WTC11 (cell line): ENCODE measurements around the gene INKA1. TPM values are rescaled to one million over a fixed set of nuclear protein-coding genes. Genes with fewer than 3 reads are reported as not detected.
"Not testable (repeated sequence)": the region's sequence is repeated elsewhere in the genome, so short reads cannot be mapped to it uniquely, and the experiment has no call there.

Source experiments
- ATAC-seq: fragments of 200-7000 bp; cut with Tn5 transposase; 2 replicates; pipeline ENCODE4 v1.10.0; 2021; ENCODE audit warnings: mild to moderate bottlenecking, moderate library complexity
- CTCF ChIA-PET: fragments of 300-600 bp; sonication (Branson Sonifier 250); formaldehyde crosslinking; loops from one replicate; lab custom pipeline; 2021; ENCODE audit warnings: antibody characterized with exemption; lab: Charles Lee
- POLR2A ChIA-PET: fragments of 350-600 bp; sonication (Branson Sonifier 250); formaldehyde crosslinking; loops from one replicate; lab custom pipeline; 2021; ENCODE audit warnings: antibody characterized with exemption; lab: Charles Lee
- DNase-seq: peaks from one replicate; pipeline ENCODE4 v3.0.0; 2021; ENCODE audit warnings: low spot score
- H3K27ac Mint-ChIP-seq: 2 replicates; pipeline ENCODE4 v1.8.0; 2021; ENCODE audit warnings: mixed read lengths
- H3K27me3 Mint-ChIP-seq: 2 replicates; pipeline ENCODE4 v1.8.0; 2021; ENCODE audit warnings: low read depth, mild to moderate bottlenecking, moderate library complexity, mixed read lengths
- H3K36me3 Mint-ChIP-seq: 2 replicates; pipeline ENCODE4 v1.8.0; 2021; ENCODE audit warnings: mixed read lengths
- H3K4me1 Mint-ChIP-seq: 2 replicates; pipeline ENCODE4 v1.8.0; 2022; ENCODE audit warnings: mixed read lengths
- H3K4me3 Mint-ChIP-seq: 2 replicates; pipeline ENCODE4 v1.8.0; 2021; ENCODE audit warnings: mild to moderate bottlenecking, moderate library complexity, mixed read lengths
- H3K9me3 Mint-ChIP-seq: 2 replicates; pipeline ENCODE4 v1.8.0; 2021; ENCODE audit warnings: mixed read lengths
- CBFB ChIP-seq: sonication (generic); formaldehyde crosslinking; IDR thresholded peaks from 2 replicates; pipeline ENCODE4 v1.8.1; 2022; ENCODE audit warnings: mild to moderate bottlenecking, low read depth, missing genetic modification reagents
- CREM ChIP-seq: sonication (generic); formaldehyde crosslinking; IDR thresholded peaks from 2 replicates; pipeline ENCODE4 v1.8.1; 2022; ENCODE audit warnings: mild to moderate bottlenecking, missing genetic modification reagents, moderate library complexity
- ETV6 ChIP-seq: sonication (generic); formaldehyde crosslinking; IDR thresholded peaks from 2 replicates; pipeline ENCODE4 v1.8.1; 2022; ENCODE audit warnings: mild to moderate bottlenecking, missing genetic modification reagents
- GABPB1 ChIP-seq: sonication (generic); formaldehyde crosslinking; IDR thresholded peaks from 2 replicates; pipeline ENCODE4 v1.8.1; 2023; ENCODE audit warnings: mild to moderate bottlenecking, missing genetic modification reagents
- JAZF1 ChIP-seq: fragments of 250-450 bp; sonication (Bioruptor Pico); IDR thresholded peaks from 2 replicates; pipeline ENCODE4 v1.9.0; 2021; ENCODE audit warnings: moderate library complexity, mild to moderate bottlenecking, inconsistent platforms
- KAT7 ChIP-seq: sonication (generic); formaldehyde crosslinking; IDR thresholded peaks from 2 replicates; pipeline ENCODE4 v1.8.1; 2023; ENCODE audit warnings: missing genetic modification reagents, mild to moderate bottlenecking, borderline replicate concordance
- MXD4 ChIP-seq: fragments of 250-450 bp; sonication (Bioruptor Pico); IDR thresholded peaks from 2 replicates; pipeline ENCODE4 v1.8.0; 2021; ENCODE audit warnings: mild to moderate bottlenecking, moderate library complexity, borderline replicate concordance
- NFATC4 ChIP-seq: fragments of 250-450 bp; sonication (Bioruptor Pico); IDR thresholded peaks from 2 replicates; pipeline ENCODE4 v1.9.0; 2021; ENCODE audit warnings: mild to moderate bottlenecking
- SMAD4 ChIP-seq: sonication (generic); formaldehyde crosslinking; IDR thresholded peaks from 2 replicates; pipeline ENCODE4 v1.8.0; 2022; ENCODE audit warnings: mild to moderate bottlenecking, missing genetic modification reagents
- TEAD1 ChIP-seq: sonication (generic); formaldehyde crosslinking; IDR thresholded peaks from 2 replicates; pipeline ENCODE4 v1.8.0; 2022; ENCODE audit warnings: mild to moderate bottlenecking, missing genetic modification reagents
- ZBTB21 ChIP-seq: sonication (generic); formaldehyde crosslinking; IDR thresholded peaks from 2 replicates; pipeline ENCODE4 v1.8.1; 2023; ENCODE audit warnings: mild to moderate bottlenecking, missing genetic modification reagents, borderline replicate concordance
- ZNF232 ChIP-seq: sonication (generic); formaldehyde crosslinking; IDR thresholded peaks from 2 replicates; pipeline ENCODE4 v1.8.0; 2022; ENCODE audit warnings: mild to moderate bottlenecking, missing genetic modification reagents
- ZNF416 ChIP-seq: fragments of 250-450 bp; sonication (Bioruptor Pico); IDR thresholded peaks from 2 replicates; pipeline ENCODE4 v1.9.0; 2021; ENCODE audit warnings: mild to moderate bottlenecking, inconsistent platforms
- total RNA-seq: library from RNA; stranded (reverse); gene quantifications from 3 replicates; pipeline ENCODE4 v1.2.3, GENCODE V29; 2021
- TF ChIP-seq, protein P1 (sequence below): sonication (generic); formaldehyde crosslinking; IDR thresholded peaks from 2 replicates; pipeline ENCODE4 v1.8.1; 2023; ENCODE audit warnings: mild to moderate bottlenecking, missing genetic modification reagents
- TF ChIP-seq, protein P2 (sequence below): sonication (generic); formaldehyde crosslinking; IDR thresholded peaks from 2 replicates; pipeline ENCODE4 v1.8.0; 2022; ENCODE audit warnings: mild to moderate bottlenecking, missing genetic modification reagents
- TF ChIP-seq, protein P3 (sequence below): sonication (generic); formaldehyde crosslinking; IDR thresholded peaks from 2 replicates; pipeline ENCODE4 v1.8.0; 2022; ENCODE audit warnings: mild to moderate bottlenecking, missing genetic modification reagents
- TF ChIP-seq, protein P4 (sequence below): sonication (generic); formaldehyde crosslinking; IDR thresholded peaks from 2 replicates; pipeline ENCODE4 v1.8.1; 2023; ENCODE audit warnings: mild to moderate bottlenecking, moderate library complexity, missing genetic modification reagents

Gene INKA1
- total RNA-seq, 1 experiment from 2014 or later: 2.0 TPM

DNA sequence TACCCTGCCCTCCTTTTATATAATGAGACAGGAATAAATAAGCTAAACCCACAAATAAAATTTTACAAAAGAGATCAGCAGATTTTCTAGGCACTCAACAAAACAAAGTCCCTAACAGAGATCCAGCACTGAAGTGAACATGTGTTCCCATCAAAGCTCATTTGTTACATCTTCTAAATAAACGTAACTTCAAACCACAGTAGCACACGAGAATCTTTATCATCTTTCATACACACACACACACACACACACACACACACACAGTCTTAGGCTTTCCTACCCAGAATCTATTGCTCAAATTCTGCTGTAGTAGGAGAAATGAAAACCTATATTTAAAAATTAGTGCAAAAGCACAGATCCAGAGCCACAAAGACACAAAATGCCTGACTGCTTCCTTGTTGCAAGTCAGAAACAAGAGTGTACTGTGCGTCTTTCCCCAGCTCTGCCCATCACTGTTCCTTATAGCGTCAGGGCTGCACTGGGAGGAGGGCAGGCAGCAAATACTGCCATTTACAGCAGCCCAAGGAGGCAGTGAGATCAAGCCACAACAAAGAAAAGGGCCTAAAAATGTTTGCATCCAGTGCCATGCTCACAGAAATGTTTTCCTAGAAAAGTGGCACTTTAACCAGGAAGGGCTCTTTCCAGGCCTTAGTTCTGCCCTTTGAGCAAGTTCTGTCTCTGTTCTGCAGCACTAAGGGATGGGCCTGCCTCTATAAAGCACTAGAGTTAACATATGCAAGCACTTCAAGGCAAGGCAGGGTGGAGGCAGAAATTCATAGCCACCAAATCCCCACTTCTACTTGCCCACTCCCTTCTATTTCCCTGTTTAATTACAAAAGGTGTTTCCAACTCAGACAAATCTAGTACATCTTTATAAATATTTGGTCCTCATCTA, 22.7 kb upstream of the INKA1 start:
- ATAC-seq (no peak), DNase-seq (no peak)
- POLR2A ChIA-PET: no interaction called here
- peak overlapping the region; percentile 5 for H3K27ac Mint-ChIP-seq
- TF ChIP-seq JAZF1 (CRISPR knock-in tag) (no peak), NFATC4 (CRISPR knock-in tag) (no peak), CREM (CRISPR knock-in tag) (no peak), TEAD1 (CRISPR knock-in tag) (no peak), MXD4 (CRISPR knock-in tag) (no peak), ETV6 (CRISPR knock-in tag) (no peak), SMAD4 (CRISPR knock-in tag) (no peak), ZBTB21 (no peak), GABPB1 (CRISPR knock-in tag) (no peak), CBFB (CRISPR knock-in tag) (no peak), ZNF232 (CRISPR knock-in tag) (no peak), ZNF416 (CRISPR knock-in tag) (no peak), KAT7 (CRISPR knock-in tag) (no peak)
- TF ChIP-seq, protein P1, sequence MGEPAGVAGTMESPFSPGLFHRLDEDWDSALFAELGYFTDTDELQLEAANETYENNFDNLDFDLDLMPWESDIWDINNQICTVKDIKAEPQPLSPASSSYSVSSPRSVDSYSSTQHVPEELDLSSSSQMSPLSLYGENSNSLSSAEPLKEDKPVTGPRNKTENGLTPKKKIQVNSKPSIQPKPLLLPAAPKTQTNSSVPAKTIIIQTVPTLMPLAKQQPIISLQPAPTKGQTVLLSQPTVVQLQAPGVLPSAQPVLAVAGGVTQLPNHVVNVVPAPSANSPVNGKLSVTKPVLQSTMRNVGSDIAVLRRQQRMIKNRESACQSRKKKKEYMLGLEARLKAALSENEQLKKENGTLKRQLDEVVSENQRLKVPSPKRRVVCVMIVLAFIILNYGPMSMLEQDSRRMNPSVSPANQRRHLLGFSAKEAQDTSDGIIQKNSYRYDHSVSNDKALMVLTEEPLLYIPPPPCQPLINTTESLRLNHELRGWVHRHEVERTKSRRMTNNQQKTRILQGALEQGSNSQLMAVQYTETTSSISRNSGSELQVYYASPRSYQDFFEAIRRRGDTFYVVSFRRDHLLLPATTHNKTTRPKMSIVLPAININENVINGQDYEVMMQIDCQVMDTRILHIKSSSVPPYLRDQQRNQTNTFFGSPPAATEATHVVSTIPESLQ (CRISPR knock-in tag): no peak
- TF ChIP-seq, protein P2, sequence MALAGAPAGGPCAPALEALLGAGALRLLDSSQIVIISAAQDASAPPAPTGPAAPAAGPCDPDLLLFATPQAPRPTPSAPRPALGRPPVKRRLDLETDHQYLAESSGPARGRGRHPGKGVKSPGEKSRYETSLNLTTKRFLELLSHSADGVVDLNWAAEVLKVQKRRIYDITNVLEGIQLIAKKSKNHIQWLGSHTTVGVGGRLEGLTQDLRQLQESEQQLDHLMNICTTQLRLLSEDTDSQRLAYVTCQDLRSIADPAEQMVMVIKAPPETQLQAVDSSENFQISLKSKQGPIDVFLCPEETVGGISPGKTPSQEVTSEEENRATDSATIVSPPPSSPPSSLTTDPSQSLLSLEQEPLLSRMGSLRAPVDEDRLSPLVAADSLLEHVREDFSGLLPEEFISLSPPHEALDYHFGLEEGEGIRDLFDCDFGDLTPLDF: no peak
- TF ChIP-seq, protein P3, sequence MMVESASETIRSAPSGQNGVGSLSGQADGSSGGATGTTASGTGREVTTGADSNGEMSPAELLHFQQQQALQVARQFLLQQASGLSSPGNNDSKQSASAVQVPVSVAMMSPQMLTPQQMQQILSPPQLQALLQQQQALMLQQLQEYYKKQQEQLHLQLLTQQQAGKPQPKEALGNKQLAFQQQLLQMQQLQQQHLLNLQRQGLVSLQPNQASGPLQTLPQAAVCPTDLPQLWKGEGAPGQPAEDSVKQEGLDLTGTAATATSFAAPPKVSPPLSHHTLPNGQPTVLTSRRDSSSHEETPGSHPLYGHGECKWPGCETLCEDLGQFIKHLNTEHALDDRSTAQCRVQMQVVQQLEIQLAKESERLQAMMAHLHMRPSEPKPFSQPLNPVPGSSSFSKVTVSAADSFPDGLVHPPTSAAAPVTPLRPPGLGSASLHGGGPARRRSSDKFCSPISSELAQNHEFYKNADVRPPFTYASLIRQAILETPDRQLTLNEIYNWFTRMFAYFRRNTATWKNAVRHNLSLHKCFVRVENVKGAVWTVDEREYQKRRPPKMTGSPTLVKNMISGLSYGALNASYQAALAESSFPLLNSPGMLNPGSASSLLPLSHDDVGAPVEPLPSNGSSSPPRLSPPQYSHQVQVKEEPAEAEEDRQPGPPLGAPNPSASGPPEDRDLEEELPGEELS (CRISPR knock-in tag): no peak
- TF ChIP-seq, protein P4, sequence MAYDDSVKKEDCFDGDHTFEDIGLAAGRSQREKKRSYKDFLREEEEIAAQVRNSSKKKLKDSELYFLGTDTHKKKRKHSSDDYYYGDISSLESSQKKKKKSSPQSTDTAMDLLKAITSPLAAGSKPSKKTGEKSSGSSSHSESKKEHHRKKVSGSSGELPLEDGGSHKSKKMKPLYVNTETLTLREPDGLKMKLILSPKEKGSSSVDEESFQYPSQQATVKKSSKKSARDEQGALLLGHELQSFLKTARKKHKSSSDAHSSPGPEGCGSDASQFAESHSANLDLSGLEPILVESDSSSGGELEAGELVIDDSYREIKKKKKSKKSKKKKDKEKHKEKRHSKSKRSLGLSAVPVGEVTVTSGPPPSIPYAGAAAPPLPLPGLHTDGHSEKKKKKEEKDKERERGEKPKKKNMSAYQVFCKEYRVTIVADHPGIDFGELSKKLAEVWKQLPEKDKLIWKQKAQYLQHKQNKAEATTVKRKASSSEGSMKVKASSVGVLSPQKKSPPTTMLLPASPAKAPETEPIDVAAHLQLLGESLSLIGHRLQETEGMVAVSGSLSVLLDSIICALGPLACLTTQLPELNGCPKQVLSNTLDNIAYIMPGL: no peak
- H3K36me3 Mint-ChIP-seq: peaks cover 18% of the 10 kb centered on the region
- no peaks in the 10 kb centered on the region for H3K9me3 Mint-ChIP-seq
- CTCF ChIA-PET: no interaction called here
- H3K4me3 Mint-ChIP-seq: no peak overlapping the region
- peaks cover 4% of the 10 kb centered on the region for H3K4me1 Mint-ChIP-seq
- H3K27me3 Mint-ChIP-seq: no peaks in the 10 kb centered on the region

DNA sequence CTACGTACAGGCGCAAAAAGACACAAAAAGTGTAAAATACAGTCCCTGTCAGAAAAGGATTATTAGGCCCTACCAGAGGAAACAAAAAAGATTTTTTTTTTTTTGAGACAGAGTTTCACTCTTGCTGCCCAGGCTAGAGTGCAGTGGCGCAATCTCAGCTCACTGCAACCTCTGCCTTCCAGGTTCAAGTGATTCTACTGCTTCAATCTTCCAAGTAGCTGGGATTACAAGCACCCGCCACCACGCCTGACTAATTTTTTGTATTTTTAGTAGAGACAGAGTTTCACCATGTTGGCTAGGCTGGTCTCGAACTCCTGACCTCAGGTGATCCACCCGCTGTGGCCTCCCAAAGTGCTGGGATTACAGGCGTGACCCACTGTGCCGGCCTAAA, 22.1 kb upstream of the INKA1 start:
- ATAC-seq, DNase-seq, CTCF ChIA-PET, H3K9me3 Mint-ChIP-seq, H3K4me3 Mint-ChIP-seq, H3K27me3 Mint-ChIP-seq, H3K4me1 Mint-ChIP-seq, POLR2A ChIA-PET: not testable (repeated sequence)
- Mint-ChIP-seq H3K36me3 (peaks cover 19% of the 10 kb centered on the region), H3K27ac (peak overlapping the region; percentile 5; the same call in 1 of the 2 replicates)
